Common myeloid progenitor, CD34-positive (primary cell): ENCODE measurements around the gene RNPC3.

ENCODE experiments used
- CTCF ChIA-PET: fragments of 350-600 bp; sonication (Branson Sonifier 250); formaldehyde crosslinking; loops from one replicate; lab custom pipeline; 2021; ENCODE audit warnings: antibody characterized with exemption; lab: Charles Lee
- POLR2A ChIA-PET: fragments of 350-600 bp; sonication (Branson Sonifier 250); formaldehyde crosslinking; loops from one replicate; lab custom pipeline; 2021; ENCODE audit warnings: antibody characterized with exemption; lab: Charles Lee
- DNase-seq, 3 donors: peaks; one replicate each; pipeline versions ENCODE4 v3.0.0 to v3.0.0-alpha.2; 2013
- H3K27ac ChIP-seq, 2 experiments: 1 replicate in 1 of 2; 2 replicates in 1 of 2; pipeline ENCODE4 v1.7.0; 2013; ENCODE audit warnings: inconsistent platforms in 2 of 2, low read length in 2 of 2, mild to moderate bottlenecking in 2 of 2, low read depth in 1 of 2, moderate library complexity in 1 of 2; ENCODE audit not compliant: severe bottlenecking in 2 of 2, insufficient read depth in 1 of 2, poor library complexity in 1 of 2
- H3K27me3 ChIP-seq, 5 experiments: replicated peaks in 2 of 5; 1 replicate in 3 of 5; 2 replicates in 2 of 5; pipeline versions ENCODE4 v1.6.1 to v1.7.0; 2013; ENCODE audit warnings: low read length in 4 of 5, mild to moderate bottlenecking in 2 of 5, moderate library complexity in 2 of 5, inconsistent platforms in 1 of 5; ENCODE audit not compliant: insufficient read depth in 5 of 5, control insufficient read depth in 4 of 5
- H3K36me3 ChIP-seq, 4 experiments: 1 replicate in 2 of 4; 2 replicates in 2 of 4; pipeline versions ENCODE4 v1.6.1 to v1.7.0; 2013; ENCODE audit warnings: low read length in 3 of 4, control low read depth in 1 of 4, mild to moderate bottlenecking in 1 of 4; ENCODE audit not compliant: control insufficient read depth in 4 of 4, insufficient read depth in 4 of 4
- H3K4me1 ChIP-seq, 4 experiments: 1 replicate in 3 of 4; 2 replicates in 1 of 4; pipeline versions ENCODE4 v1.6.1 to v1.7.1; 2013; ENCODE audit warnings: low read length in 3 of 4, mild to moderate bottlenecking in 3 of 4, control low read depth in 1 of 4, inconsistent platforms in 1 of 4, moderate library complexity in 1 of 4; ENCODE audit not compliant: control insufficient read depth in 4 of 4, insufficient read depth in 4 of 4; ENCODE audit errors: control extremely low read depth in 1 of 4
- H3K4me3 ChIP-seq, 7 experiments: 1 replicate in 4 of 7; 2 replicates in 3 of 7; pipeline versions ENCODE4 v1.5.1 to v1.7.0; 2013; ENCODE audit warnings: mild to moderate bottlenecking in 7 of 7, low read length in 6 of 7, moderate library complexity in 6 of 7, inconsistent platforms in 2 of 7, low read depth in 2 of 7, control low read depth in 1 of 7; ENCODE audit not compliant: insufficient read depth in 4 of 7, control insufficient read depth in 1 of 7; ENCODE audit errors: extremely low read depth in 1 of 7
- H3K9me3 ChIP-seq, 5 experiments: 1 replicate in 4 of 5; 2 replicates in 1 of 5; pipeline versions ENCODE4 v1.6.1 to v1.7.1; 2013; ENCODE audit warnings: low read length in 4 of 5, mild to moderate bottlenecking in 2 of 5, inconsistent platforms in 1 of 5, low read depth in 1 of 5, moderate library complexity in 1 of 5; ENCODE audit not compliant: control insufficient read depth in 4 of 5, insufficient read depth in 2 of 5; ENCODE audit errors: control extremely low read depth in 1 of 5
- WGBS: methylation state at CpG from one replicate; pipeline ENCODE4 v1.1.5; 2013; ENCODE audit not compliant: insufficient coverage; 5-methylcytosine and 5-hydroxymethylcytosine counted together

Gene RNPC3

GRCh38 chr1:103509250-103509649, 16.2 kb upstream of the RNPC3 start:
- Histone ChIP-seq H3K27me3 (no peaks in the 10 kb centered on the region), H3K9me3 (peaks cover 0 to 7% (median 0%) of the 10 kb centered on the region in 5 experiments), H3K4me1 (no peaks in the 10 kb centered on the region), H3K27ac (no peak overlapping the region), H3K4me3 (no peak overlapping the region), H3K36me3 (no peaks in the 10 kb centered on the region)
- ChIA-PET CTCF (no interaction called here), POLR2A (no interaction called here)
- DNase-seq = peak in 2 of 3 donors; percentile 9 to 10
- no CpG with 5 or more reads among the region's 1 CpG for WGBS

GRCh38 chr1:103513711-103514110, 11.8 kb upstream of the RNPC3 start:
- no peak overlapping the region for H3K27ac ChIP-seq
- peaks cover 0 to 7% (median 0%) of the 10 kb centered on the region in 5 experiments for H3K9me3 ChIP-seq
- no peak overlapping the region for H3K4me3 ChIP-seq
- H3K27me3 ChIP-seq = no peaks in the 10 kb centered on the region
- WGBS = no CpG with 5 or more reads among the region's 1 CpG
- CTCF ChIA-PET = interaction anchor here (0.8 to 1.5 kb wide), 2 partner anchors 20 to 407 kb away, joined by 3 to 7 read pairs; no protein-coding TSS in a partner anchor
- POLR2A ChIA-PET = no interaction called here
- peaks cover 0 to 1% (median 0%) of the 10 kb centered on the region in 4 experiments for H3K4me1 ChIP-seq
- H3K36me3 ChIP-seq = no peaks in the 10 kb centered on the region
- no peak for DNase-seq

GRCh38 chr1:103514920-103515503, 10.5 kb upstream of the RNPC3 start:
- DNase-seq = peak; percentile 63 to 85 (median 81)
- ChIA-PET POLR2A (no interaction called here), CTCF (interaction anchor here (1.3 to 1.7 kb wide), 2 partner anchors 10 to 389 kb away, joined by 3 read pairs; no protein-coding TSS in a partner anchor)
- no peak overlapping the region for H3K27ac ChIP-seq
- peaks cover 0 to 1% (median 0%) of the 10 kb centered on the region in 4 experiments for H3K4me1 ChIP-seq
- no peaks in the 10 kb centered on the region for H3K36me3 ChIP-seq
- H3K4me3 ChIP-seq = no peak overlapping the region
- H3K27me3 ChIP-seq = no peaks in the 10 kb centered on the region
- no CpG with 5 or more reads among the region's 1 CpG for WGBS
- H3K9me3 ChIP-seq = peaks cover 0 to 7% (median 0%) of the 10 kb centered on the region in 5 experiments

GRCh38 chr1:103516283-103516682, 9.2 kb upstream of the RNPC3 start:
- POLR2A ChIA-PET = no interaction called here
- no peak for DNase-seq
- no CpG with 5 or more reads among the region's 2 CpGs for WGBS
- no peaks in the 10 kb centered on the region for H3K27me3 ChIP-seq
- no peaks in the 10 kb centered on the region for H3K36me3 ChIP-seq
- H3K4me1 ChIP-seq = peaks cover 0 to 1% (median 0%) of the 10 kb centered on the region in 4 experiments
- H3K27ac ChIP-seq = no peak overlapping the region
- CTCF ChIA-PET = interaction anchor here (1.4 to 2.3 kb wide), 3 partner anchors 8 to 410 kb away, joined by 3 to 12 read pairs (median 3); no protein-coding TSS in a partner anchor
- H3K4me3 ChIP-seq = no peak overlapping the region
- peaks cover 0 to 5% (median 0%) of the 10 kb centered on the region in 5 experiments for H3K9me3 ChIP-seq

- H3K27me3 ChIP-seq = no peaks in the 10 kb centered on the region
- ChIA-PET CTCF (interaction anchor here (1.4 to 2.3 kb wide), 4 partner anchors 8 to 410 kb away, joined by 3 to 12 read pairs (median 3); no protein-coding TSS in a partner anchor), POLR2A (interaction anchor here (0.7 kb wide), 1 partner anchor 9 kb away, joined by 3 read pairs; no protein-coding TSS in a partner anchor)
- H3K4me1 ChIP-seq = peaks cover 0 to 1% (median 0%) of the 10 kb centered on the region in 4 experiments
- no peak overlapping the region for H3K27ac ChIP-seq
- H3K9me3 ChIP-seq = peaks cover 0 to 1% (median 0%) of the 10 kb centered on the region in 5 experiments
- H3K36me3 ChIP-seq = no peaks in the 10 kb centered on the region
- DNase-seq = no peak
- H3K4me3 ChIP-seq = no peak overlapping the region
Measured at GRCh38 chr1:103516693-103517092, 8.8 kb upstream of the RNPC3 start.

GRCh38 chr1:103517380-103518047, 8.0 kb upstream of the RNPC3 start:
- CTCF ChIA-PET = interaction anchor here (0.9 to 2.3 kb wide), 4 partner anchors 10 to 411 kb away, joined by 3 to 12 read pairs (median 3); partner anchors contain the start of gene COL11A1
- no peak for DNase-seq
- no peaks in the 10 kb centered on the region for H3K27me3 ChIP-seq
- H3K27ac ChIP-seq = no peak overlapping the region
- H3K36me3 ChIP-seq = no peaks in the 10 kb centered on the region
- peaks cover 0 to 1% (median 0%) of the 10 kb centered on the region in 4 experiments for H3K4me1 ChIP-seq
- H3K4me3 ChIP-seq = no peak overlapping the region
- WGBS = 86% methylated on average over 1 of the region's 2 CpGs
- no peaks in the 10 kb centered on the region for H3K9me3 ChIP-seq
- POLR2A ChIA-PET = interaction anchor here (0.7 kb wide), 1 partner anchor 8 kb away, joined by 3 read pairs; no protein-coding TSS in a partner anchor

DNA sequence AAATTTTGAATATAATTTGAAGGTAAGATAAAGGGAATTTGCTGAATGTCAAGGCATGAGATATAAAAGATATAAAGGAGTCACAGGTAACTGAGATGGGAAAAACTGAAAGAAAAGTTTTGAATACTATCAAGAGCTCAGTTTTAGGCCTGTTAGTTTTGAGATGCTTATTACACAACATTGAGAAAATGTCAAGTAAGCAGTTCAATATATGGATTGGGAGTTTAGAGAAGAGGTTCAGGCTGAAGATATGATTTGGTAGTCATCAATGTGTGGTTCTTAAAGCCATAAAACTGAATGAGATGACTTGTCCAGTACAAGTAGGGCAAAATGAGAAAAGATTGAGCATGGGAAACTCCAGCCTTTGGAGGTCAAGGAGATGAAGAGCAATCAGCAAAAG, 4.7 kb upstream of the RNPC3 start:
- no peaks in the 10 kb centered on the region for H3K27me3 ChIP-seq
- no peak overlapping the region for H3K27ac ChIP-seq
- no peaks in the 10 kb centered on the region for H3K36me3 ChIP-seq
- no peaks in the 10 kb centered on the region for H3K9me3 ChIP-seq
- no peak for DNase-seq
- CTCF ChIA-PET = no interaction called here
- no peak overlapping the region for H3K4me3 ChIP-seq
- POLR2A ChIA-PET = no interaction called here
- H3K4me1 ChIP-seq = peaks cover 0 to 6% (median 4%) of the 10 kb centered on the region in 4 experiments
